HG03066 (cell line): Measurements from ENCODE around the gene TMED6.

Source experiments
- ATAC-seq: cut with Tn5 transposase; IDR thresholded peaks from one replicate; pipeline ENCODE4 v1.9.1; 2021; ENCODE audit warnings: low read depth; ENCODE audit not compliant: unreplicated experiment

TMED6 gene

DNA sequence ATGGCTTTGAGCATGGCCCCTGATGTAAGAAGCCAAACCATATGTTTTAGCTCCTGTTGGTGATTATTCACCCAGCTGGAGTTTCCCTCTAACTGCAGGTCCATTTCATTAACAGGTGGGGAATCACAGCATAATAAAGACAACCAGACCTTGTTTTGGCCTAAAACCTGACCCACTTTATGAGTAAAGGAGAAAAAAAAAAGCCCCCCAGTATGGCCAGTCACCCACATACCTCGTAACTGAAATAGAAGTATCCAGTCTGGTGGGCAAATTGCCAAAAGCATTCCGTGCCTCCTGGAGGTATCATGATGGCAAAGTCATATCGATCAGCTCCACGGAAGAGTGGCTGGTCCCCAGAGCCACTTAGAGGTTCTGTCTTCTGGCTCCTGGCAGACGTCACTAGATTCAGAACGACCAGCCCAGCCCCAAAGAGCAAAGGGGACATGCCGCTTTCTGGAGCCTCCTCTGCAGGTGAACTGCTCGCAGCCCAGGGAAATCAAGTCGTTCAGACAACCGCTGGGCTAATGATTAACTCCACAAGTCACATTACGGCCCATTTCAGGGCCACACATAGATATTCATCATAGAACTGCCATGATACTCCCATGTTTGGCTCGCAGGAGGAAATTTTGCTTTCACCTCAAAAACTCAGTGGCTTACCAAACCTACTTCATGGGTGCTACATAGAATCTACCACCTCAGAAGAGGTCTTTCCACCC is at the start of gene TMED6:
Gene TMED6 (minus strand): TSS at position 478 of the 719 bp plus-strand sequence. CDS start 33 bp downstream, at position 445.
- no peak for ATAC-seq

DNA sequence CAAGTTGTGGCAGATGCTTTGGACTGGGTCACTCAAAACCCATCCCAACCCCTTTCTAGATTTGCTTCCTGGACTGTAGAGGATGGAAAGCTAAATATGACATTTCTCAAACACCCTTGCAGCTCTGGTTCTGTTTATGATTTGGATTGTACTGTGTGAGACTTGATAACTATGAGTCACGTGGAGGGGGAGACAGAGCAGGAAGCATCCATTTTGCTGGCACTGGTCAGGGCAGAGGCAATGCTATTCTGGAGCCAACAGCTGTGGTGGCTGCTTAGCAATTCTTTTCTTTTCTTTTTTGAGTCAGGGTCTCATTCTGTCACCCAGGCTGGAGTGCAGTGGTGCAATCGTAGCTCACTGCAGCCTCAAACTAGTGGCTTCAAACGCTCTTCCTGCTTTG is 47.8 kb upstream of the TMED6 start:
- no peak for ATAC-seq

DNA sequence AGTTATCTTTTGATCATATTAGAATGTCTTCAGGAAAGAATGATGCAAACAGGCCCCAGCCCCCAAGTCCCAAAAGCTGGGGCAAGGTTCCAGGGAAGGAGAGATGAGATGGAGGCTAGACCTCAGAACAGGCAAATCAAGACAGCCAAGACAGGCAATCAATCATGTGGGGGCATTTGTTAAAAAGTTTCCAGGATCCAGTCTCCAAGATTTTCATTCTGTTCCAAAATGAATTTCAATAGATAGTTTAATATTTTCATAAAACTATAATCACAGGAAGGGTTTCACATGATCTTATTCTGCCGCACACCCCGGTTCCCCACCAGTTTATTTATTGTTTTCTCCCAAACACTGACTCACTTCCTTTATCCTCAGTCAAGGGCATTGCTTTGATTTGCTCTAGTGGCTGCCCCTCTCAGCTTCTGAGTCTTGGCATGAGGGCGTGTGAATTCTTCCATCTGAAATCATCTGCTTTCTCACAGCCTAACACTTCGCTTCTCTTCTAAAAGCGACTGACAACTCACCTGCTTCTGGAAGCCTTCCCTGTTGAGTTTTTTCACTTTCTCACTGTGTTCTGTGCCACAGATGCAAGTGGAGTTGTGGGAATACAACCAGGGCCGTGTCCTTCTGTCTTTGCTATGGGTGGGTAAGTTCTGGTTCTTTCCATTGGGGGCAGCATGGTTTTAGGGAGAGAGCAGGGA is 46.4 kb upstream of the TMED6 start:
- ATAC-seq, result no peak

DNA sequence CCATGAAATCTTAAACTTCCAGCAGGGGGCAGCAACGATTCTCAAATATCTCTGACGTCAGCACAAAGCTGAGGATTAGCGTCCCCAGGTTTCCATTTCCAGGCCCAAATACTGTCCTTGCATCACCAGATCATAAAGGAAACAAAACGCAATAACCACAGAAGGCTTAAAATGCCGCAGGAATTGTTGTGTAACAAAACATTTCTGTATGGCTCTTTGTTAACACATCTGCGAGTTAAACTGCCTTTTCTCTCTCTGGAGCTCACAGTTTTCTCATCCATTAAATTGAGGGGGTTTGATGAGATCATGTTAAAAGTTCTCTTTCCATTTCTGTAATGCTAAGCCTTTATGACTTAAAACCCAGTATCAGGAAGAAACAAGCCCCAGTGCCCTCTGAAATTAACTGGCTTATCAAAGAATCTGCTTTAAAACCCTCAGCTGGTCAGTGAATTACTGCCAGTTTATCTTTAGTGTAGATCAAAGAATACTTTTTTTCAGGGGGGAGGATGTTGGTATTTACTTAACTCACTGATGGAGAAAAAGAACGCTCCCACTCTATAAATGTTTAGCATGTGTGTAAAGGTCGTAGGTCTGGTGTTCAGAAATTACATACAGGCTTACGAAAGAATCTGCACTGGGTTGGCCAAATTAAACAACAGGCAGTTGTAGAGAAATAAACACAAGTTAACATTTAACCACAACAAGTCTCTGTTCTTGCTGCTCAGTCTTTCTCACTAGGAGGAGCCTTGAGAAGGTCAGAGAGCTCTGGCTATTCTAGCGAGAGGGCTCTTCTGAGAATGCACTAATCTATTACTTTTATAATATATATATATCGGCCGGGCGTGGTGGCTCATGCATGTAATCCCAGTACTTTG is 44.8 kb upstream of the TMED6 start:
- no peak for ATAC-seq

DNA sequence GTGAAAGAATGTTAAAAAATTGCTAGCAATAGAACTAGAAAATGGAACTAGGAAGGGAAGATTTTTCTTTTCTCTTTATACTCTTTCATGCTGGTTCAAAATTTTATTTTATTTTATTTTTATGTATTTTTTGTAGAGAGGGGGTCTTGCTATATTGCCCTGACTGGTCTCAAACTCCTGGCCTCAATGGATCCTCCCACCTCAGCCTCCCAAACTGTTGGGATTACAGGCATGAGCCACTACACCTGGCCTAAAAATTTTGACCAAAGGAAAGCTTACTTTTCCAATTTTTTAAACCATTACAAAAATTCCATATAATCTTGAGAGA is 44.2 kb upstream of the TMED6 start:
- no peak for ATAC-seq

DNA sequence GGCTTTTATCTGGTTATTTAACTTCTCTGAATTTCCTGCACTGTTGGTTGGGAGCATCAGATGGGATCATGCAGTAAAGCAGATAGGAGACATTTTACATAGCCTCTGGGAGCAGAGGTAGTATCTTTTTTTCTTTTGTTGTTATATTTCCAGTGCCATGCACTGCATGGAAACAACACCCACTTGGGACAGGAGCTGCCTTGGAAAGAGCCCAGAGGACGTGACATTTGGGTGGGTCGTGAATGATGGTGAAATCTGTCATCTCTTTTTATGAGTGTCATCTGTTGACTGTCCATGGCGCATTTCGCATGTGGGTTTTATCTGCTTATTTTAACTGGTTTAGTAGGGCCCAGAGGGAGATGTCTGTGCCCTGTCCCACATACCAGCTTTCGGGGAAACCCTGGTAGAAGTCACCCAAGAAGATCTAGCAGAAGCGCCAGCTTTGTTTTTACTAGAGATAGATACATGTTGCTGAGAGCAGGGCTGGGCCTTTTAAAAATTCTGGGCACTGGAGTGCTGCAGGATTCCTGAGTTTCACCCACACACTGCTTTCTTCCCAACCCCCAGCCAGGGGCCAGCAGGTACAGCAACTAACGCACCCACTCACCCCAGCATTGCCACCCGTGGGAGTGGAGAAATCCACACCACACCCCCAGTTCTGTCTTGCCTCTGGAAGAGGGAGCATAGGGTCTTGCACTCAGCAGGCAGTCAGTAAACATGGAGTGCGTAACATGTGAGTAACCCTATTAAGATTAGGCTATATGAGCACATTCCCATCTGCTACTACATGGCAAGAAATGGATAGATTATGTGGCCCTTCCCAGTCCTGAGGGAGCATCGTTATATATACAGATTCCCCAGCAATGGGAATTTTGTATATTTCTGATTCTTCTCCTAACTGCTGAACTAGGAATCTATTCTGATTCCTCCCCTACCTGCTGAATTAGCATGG is 42.6 kb upstream of the TMED6 start:
- no peak for ATAC-seq

DNA sequence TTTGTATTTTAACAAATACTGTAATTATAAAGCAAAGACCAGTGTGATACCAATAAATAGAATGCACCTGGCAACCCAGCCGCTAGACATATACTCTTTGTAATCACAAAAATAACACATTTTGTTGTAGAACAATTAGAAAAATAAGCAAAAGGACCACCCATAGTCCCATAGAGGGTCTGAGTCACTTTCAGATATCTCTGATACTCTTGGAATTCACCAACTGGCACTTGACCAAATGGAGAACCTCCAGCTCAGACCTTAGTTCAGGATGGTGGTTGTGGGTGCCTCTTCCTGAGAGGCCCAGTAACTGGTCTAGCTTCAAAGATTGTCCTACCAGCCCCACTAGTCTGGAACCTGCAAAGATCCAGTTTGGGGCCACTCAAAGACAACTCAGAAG is 35.0 kb upstream of the TMED6 start:
- no peak for ATAC-seq

DNA sequence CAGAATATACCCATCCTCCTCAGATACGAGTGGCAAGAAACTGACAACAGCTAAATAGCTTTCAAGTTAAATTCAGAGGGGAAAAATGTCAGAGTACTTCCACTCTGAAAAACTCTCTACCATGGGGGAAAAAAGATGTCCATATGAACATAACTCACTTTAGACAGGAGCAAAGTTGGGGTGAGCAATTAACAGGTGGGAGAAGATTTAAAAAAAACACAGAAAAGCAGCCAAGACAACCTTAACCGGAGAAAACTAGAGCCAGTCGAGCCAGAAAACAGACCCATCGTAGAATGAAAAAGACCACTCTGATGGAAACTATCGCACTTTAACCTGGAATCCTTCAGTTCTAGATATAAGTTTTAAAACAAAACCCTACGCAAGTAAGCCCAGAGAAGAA is 33.4 kb upstream of the TMED6 start:
- ATAC-seq, result no peak

DNA sequence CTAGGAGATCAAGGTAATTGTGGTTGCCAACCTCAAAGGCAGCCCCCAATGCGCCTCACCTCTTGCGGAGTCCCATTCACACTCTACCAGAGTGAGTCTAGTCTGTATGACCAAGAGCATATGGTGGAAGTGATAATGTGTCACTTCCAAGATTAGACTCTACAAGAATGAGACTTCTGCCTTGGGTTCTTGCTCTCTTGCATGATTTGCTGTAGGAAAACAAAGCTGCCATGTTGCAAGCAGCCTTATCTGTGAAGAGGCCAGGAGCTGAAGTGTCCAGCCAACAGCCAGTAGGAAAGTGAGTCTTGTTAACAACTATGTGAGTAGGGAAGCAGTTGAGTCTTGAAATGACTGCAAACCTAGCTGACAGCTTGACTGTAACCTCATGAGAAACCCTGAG is 30.8 kb upstream of the TMED6 start:
- no peak for ATAC-seq

DNA sequence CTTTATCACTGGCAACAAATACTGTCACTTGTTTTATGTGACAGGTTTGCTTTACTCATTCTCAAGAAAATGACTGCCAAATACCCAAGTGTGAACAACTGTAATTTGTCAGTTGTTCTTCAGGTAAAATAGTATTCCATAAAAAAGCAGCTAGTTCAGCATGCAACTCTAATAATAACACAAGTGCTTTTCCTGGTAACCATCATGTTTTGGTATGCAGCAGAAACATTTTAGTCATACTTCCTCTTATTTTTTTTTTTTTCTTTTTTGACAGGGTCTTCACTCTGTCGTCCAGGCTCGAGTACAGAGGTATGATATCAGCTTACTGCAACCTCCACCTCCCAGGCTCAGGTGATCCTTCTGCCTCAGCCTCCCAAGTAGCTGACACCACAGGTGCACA is 29.6 kb upstream of the TMED6 start:
- ATAC-seq, result no peak

DNA sequence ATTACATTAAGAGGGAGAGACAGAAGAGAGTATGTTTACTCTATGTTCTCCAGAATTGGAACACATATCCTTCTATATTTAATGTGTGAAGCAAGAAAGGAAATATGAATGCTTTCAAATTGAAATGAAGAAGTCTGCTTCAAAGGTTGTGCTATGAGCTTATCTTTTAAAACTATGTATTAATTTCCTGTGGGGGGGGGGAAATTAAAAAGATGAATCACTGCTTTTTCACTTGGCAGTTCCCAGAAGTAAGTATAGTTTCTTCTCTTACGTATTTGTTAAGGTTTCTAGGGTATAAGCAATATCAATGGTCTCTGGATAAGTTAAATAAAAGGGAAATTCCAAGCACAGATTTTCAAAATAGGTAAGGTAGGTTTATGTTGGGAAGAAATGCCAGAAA is 27.2 kb upstream of the TMED6 start:
- no peak for ATAC-seq

DNA sequence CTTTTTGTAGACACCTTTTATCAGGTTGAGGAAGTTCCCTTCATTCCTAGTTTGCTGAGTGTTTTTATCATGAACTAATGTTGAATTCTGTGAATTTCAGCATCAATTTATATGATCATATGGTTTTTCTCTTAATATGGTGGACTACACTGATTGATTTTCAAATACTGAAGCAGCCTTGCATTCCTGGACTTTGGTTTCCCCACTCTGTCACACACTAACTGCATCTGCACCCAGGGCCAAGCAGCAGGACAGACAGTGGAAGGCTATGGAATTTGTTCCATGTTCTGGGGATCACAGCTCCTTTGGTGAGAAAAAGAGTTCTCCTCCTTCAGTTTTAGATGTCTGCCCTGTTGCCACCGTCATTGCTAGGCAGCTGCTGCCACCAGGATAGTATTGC is 26.4 kb upstream of the TMED6 start:
- no peak for ATAC-seq

DNA sequence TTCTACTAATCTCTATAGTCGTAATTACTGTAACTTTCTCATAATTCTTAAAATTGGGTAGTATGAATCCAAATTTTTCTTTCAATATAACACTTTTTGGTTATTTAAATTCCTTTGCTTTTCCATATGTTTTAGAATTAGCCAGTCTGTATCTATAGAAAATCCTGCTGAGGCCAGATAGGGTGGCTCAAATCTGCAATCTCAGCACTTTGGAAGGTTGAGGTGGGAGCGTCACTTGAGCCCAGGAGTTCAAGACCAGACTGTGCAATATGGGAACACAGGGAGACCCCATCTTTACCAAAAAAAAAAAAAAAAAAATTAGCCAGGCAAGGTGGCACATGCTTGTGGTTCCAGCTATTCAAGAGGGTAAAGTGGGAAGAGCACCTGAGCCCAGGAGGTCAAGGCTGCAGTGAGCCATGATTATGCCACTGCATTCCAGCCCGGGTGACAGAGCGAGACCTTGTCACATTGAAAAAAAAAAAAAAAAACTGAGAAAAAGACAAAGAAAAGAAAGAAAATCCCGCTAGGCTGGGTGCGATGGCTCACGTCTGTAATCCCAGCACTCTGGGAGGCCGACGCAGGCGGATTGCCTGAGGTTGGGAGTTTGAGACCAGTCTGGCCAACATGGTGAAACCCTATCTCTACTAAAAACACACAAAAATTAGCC is 24.9 kb upstream of the TMED6 start:
- no peak for ATAC-seq

DNA sequence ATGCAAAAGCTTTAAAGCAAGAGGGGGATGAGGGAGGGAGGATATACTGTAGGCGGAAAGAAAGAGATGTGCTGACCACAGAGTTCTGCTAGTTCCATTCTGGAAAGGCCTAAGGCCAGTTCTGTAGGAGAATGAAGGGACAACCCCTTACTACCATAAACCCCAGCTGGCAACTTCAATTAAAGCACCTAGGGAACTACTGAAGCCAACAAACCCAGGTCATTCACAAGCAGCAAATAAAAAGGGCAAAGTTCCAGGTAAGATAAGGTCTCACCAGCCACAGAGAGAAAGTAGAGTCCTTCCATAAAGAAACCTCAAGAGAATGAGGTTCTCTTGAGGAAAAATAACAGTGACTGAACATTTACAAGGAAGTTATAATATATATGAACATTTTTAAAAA is 21.4 kb upstream of the TMED6 start:
- no peak for ATAC-seq

DNA sequence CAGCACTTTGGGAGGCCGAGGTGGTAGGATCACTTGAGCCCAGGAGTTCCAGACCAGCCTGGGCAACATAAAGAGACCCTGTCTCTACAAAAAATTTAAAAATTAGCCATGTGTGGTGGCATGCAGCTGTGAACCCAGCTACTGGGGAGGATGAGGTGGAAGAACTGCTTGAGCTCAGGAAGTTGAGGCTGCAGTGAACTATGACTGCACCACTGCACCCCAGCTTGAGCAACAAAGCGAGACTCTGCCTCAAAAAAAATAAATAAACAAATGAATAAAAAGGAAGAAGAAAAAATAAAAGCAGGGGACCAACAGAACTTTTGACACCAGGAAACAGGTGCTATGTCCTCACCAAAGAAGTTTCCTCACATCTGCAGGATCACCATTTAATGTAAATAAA is 20.0 kb upstream of the TMED6 start:
- ATAC-seq, result no peak

DNA sequence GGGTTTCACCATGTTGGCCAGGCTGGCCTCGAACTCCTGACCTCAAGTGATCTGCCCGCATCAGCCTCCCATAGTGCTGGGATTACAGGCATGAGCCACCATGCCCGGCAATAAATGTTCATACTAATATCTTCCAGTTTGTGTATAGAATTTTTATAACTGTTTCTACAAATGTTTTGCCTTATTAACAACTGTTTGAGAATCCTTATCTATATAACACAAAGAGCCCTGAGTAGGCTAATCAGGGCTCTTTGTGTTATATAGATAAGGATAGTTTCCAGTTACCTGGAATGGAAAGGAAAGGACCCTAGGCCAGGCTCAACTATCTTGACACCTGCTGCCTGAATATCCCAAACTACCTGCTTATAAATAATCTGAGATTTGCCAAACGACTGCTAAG is 17.3 kb upstream of the TMED6 start:
- no peak for ATAC-seq

DNA sequence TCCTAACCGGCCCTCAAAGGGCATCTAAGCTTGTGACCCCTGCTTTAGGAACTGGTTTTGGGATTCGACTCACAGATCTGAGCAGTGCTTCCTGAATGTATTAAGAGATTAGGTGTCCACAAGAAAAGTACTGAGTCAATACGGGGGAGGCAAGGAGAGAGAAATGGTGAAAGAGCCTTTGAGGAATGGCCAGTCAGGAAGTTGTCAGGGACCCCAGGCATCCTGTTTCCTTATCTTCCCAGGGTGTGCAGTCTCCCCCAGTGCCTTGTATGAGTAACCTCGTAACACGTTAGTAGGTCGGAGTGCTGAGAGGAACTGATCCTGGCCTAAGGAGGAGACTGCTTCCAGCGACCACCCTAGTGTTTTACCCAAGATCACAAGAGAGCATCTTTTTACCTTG is 16.4 kb upstream of the TMED6 start:
- no peak for ATAC-seq

DNA sequence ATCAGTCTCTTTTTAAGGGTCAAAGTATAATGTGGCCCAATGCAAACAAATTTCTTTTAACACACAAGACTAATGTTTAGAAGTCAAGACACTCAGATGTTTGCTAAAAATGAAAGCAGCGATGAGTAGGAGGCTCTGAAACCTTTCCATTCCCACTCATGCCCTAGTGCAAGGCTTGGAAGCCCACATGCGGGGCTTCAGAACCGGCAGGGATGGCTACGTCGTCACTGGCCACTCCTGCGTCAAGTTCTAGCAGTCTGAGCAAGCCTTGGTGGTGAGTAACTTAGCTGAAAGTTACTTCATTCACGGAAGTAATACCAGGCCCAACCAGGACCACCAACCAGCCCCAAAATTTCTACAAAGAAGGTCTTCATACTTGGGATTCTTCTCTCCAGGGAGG is 14.8 kb upstream of the TMED6 start:
- no peak for ATAC-seq

DNA sequence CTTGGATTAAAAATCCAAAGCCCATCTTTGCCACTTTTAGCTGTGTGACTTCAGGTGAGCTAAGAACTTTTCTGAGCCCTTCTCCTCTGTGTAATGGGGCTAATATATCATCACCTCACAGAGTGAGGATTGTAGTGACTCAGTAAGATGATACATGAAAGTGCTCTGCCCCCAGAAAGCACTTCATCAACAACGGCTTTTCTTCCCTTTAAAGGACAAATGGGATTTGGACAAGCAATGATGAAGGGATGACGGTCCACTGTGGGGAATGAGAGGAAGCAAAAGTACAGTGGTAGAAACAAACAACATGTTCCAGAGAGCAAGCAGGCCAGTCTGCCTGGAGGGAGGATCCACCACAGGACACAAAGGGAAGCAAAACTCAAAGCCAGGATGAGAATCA is 14.3 kb upstream of the TMED6 start:
- ATAC-seq, result no peak

DNA sequence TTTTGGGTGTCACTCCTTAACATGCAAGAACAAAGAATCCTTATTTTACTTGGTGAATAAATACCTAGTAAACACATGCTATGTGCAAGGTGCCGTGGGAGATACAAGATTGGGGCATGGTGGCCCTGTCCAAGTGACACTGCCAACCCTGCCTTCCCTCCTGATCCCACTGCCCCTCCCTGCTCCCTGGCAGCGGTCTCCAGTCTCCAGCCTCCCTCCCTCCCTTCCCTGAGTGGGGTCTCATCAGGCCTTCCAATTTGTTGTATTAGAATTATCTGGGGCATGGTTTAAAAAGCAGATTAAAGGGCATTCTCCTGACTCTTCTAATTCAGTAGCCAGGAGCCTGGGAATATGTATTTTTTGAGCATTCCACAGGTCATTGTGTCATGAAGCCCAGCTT is 12.5 kb upstream of the TMED6 start:
- no peak for ATAC-seq
